A549 treated with AZD2906 at 1 μM for 4 hours (cell line): ENCODE measurements around the gene TMEM59L. TPM values are rescaled to one million over a fixed set of nuclear protein-coding genes. Genes with fewer than 3 reads are reported as not detected.

ENCODE experiments used
- total RNA-seq: library from RNA; stranded (reverse); fragments of 200-300 nt; extraction: Qiagen RNA extraction; gene quantifications from 5 replicates; pipeline ENCODE4 v1.2.3, GENCODE V29; 2022

TMEM59L gene
- total RNA-seq = 4.3 to 7.0 TPM (median 6.3 TPM) in 5 replicates

DNA sequence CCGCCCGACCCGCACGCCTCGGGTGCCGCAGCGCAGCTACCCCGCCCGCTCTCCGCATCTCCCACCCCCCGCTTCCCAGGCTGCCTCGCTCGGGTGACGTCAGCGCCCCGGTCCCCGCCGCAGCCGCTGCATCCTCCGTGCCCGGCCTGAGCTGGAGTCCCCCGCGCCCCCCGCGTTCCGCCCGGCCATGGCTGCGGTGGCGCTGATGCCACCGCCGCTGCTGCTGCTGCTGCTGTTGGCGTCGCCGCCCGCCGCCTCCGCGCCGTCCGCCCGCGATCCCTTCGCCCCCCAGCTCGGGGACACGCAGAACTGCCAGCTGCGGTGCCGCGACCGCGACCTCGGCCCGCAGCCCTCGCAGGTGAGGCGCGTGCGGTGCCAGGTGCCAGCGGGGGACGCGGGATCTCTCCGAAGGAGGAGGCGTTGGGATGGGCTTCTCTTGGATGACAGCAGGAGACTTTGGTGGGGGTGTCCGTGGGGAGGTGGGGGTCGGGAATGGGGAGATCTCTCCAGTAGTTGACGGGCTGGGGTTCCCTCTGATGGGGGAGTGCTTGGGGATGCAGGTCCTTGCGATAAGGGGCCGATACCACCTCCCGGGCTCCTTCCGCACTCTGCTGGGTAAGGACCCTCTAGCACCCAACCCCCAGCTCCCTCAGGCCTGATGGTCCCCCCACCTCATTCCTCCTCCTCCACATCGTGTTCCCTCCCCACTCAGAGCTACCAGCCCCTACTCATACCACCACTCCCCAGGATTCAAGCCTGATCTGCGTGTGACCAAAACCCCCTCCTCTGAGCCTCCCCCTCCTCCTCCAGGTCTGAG lies at the start of gene TMEM59L:
Gene TMEM59L, plus strand, starts transcription at position 99 of the 817 bp plus-strand sequence. Its CDS starts 89 bp downstream, at position 188.

DNA sequence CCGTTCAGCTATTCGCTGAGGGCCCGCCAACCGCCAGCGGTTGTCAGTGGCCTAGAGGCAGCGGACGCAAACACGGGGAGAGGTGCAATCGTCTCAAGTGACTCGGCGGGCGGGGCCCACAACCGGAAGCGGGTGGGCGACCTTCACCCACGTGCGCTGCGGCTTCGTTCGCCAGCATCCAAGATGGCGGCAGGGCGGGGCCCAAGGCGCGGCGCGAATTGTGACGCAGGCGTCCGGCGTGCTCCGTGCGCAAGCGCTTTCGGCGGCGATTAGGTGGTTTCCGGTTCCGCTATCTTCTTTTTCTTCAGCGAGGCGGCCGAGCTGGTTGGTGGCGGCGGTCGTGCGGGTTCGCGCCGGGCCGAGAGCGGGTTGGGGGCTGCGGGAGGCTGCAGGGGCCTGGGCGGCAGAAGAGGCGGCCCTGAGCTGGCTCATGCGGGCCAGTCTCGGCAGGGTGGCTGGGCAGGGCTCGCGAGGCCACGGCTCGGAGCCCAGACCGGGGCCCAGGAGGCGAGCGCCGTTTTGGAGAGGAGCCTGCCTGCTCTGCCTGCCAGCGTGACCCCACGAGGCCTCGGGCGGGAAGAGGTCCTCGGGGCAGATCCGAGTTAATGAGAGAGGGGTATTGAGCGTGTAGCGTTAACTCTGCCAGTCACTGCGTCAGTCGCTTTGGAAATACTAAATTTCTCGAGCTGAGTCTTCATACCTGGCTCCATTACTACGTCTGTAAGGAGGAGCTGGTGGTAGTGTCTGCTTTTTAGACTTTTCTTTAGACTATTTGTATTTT lies 40.9 kb upstream of the TMEM59L start, which contains the start of gene UBA52:
Gene UBA52, plus strand, starts transcription at position 294 of the 781 bp plus-strand sequence. CDS start 1,444 bp downstream, outside the sequence.

DNA sequence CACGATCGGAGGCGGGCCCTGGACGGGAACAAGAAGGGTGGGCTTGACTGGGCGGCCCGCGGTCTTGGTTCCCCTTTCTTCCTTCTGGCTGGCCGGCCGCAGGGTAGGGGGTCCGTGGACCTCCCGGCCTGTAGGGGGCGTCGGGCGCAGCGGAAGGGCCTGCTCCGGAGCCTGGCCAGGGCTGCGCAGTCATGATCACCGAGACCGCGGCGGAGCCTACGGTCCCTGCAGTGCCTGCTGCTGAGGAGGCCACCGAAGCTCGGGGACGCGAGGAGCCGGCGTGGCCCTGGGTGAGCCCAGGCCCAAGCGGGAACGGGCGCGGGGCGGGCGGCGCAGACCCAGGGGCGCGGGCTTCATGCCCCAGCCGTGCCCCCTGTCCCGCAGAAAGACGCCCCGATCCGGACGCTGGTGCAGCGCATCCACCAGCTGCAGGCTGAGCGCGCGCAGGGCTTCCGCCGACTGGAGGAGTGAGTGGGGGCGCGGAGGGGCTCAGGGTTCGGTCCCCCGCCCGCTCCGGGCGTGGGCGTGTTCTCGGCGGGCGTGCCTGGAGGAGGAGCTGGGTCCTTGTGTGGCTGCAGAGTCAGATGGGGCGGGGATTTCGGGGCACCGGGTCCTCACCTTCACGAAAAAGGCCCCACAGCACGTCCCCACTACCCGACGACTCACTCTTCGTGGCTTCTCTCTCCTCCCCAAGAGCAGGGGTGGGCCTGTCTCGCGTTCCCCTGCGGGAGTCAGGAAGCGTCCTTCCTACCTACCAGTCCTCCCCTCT lies 23.9 kb upstream of the TMEM59L start, which contains the start of gene REX1BD:
Gene REX1BD, plus strand, starts transcription at position 188 of the 769 bp plus-strand sequence. Its CDS starts 4 bp downstream, at position 192.

DNA sequence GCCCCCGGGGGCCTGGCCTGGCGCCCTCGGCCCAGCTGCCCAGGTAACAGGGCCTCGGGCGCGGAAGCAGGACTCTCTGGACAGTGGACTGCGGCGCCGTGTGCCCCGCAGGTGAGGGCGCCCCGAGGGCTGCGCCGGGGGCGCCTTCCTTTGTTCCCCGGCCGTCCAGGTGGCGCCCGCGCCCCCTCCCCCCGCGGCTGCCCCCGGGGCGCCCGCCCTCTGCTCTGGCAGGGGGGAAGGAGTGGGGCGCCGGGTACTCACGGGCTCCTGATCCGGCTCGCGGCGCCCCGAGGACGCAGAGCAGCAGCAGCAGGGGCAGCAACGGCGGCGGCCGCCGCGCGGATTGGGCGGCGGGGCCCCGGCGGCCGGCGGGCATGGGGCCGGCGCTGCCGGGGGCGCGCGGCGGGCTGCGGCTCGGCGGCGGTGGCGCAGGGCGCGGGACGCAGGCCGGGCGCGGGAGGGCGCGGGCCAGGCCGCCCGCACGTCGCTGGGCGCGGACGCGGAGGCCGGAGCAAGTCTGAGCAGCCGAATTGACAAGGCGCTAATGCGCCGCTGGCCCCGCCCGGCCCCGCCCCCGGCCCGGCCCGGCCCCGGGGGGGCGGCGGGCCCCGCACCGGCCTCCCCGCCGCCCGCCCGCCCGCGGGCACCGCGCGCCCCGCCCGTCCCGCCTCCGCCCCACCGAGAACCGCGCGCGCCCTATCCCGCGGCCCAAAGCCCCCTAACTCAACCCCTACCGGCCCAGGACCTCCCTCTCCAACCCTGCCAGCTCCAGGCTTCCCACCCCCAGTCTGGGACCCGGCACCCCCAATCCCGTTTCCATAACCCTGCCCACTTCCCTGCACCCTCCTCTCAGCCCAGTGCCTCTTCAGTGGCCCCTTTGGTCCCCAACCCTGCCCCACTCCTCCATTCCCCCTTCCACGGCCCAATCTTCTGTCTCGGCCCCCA lies 6.1 kb upstream of the TMEM59L start, which contains the start of gene CRLF1:
Gene CRLF1, minus strand, starts transcription at position 519 of the 945 bp plus-strand sequence. Its CDS starts 143 bp downstream, at position 376.

DNA sequence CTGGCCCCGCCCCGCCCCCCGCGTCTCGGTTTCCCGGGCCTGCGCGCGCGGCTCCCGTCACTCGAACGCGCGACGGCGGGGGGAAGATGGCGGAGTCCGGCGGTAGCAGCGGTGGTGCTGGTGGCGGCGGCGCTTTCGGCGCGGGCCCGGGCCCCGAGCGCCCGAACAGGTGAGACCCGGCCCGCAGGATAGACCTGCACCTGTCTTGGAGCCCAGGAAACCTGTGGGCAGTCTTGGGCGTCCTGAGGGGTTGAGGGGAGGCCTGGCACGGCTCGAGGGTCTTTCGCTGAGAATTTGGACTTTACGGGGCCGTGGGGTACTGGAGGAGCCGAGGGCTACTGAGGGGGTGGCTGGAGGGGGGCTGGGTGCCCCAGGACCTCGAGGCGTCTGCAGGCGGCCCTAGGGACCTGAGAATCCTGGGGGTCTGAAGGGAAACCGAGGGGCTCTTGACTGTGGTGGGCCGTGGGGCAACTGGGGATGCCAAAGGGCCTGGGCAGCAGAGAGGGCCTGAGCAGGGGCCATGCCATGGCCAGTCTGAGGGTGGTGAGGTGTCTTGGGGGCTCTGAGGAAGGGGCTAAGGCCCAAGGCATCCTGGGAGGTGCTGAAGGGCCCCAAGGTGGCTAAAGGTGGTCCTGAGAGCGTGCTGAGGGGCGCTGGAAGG lies 24.4 kb downstream of the TMEM59L start, which contains the start of gene KLHL26:
Gene KLHL26, plus strand, starts transcription at position 60 of the 661 bp plus-strand sequence. Its CDS starts 27 bp downstream, at position 87.

Other genes with a start within 250 kb of the TMEM59L start
- 10.6 to 23.6 TPM (median 18.0 TPM) in 5 replicates for gene GDF15, start 226.7 kb upstream of the TMEM59L start, total RNA-seq
- gene LRRC25, start 215.2 kb upstream of the TMEM59L start, total RNA-seq = 0.06 TPM in 1 of 5 replicates, not detected in the others
- gene SSBP4, start 193.5 kb upstream of the TMEM59L start, total RNA-seq = 37.8 to 50.9 TPM (median 47.3 TPM) in 5 replicates
- gene ISYNA1, start 174.7 kb upstream of the TMEM59L start, total RNA-seq = 26.7 to 47.4 TPM (median 41.5 TPM) in 5 replicates
- gene ELL, start 90.8 kb upstream of the TMEM59L start, total RNA-seq = 4.7 to 6.5 TPM (median 5.8 TPM) in 5 replicates
- gene FKBP8, start 69.3 kb upstream of the TMEM59L start, total RNA-seq = 131 to 157 TPM (median 154 TPM) in 5 replicates
- 82.7 to 107 TPM (median 102 TPM) in 5 replicates for gene KXD1, start 55.0 kb upstream of the TMEM59L start, total RNA-seq
- 983 to 1,214 TPM (median 1,180 TPM) in 5 replicates for gene UBA52, start 41.0 kb upstream of the TMEM59L start, total RNA-seq
- 38.4 to 61.9 TPM (median 59.3 TPM) in 5 replicates for gene REX1BD, start 24.1 kb upstream of the TMEM59L start, total RNA-seq
- gene CRLF1, start 6.1 kb upstream of the TMEM59L start, total RNA-seq = 5.3 to 11.4 TPM (median 10.2 TPM) in 5 replicates
- 3.7 to 5.9 TPM (median 5.4 TPM) in 5 replicates for gene KLHL26, start 24.2 kb downstream of the TMEM59L start, total RNA-seq
- 3.1 to 5.6 TPM (median 4.8 TPM) in 5 replicates for gene CRTC1, start 70.8 kb downstream of the TMEM59L start, total RNA-seq
- gene COMP, start 178.4 kb downstream of the TMEM59L start, total RNA-seq = 0.18 to 0.39 TPM (median 0.24 TPM) in 5 replicates
- gene UPF1, start 219.1 kb downstream of the TMEM59L start, total RNA-seq = 36.1 to 43.5 TPM (median 42.0 TPM) in 5 replicates